Tibial nerve (tissue), 4 donors: ENCODE measurements around the gene UMOD. TPM values are rescaled to one million over a fixed set of nuclear protein-coding genes. Genes with fewer than 3 reads are reported as not detected.

Experiments
- DNase-seq, 2 donors: peaks; one replicate each; pipeline ENCODE4 v3.0.0-alpha.2; 2019; ENCODE audit warnings: low spot score in 2 of 2
- H3K27ac ChIP-seq, 4 donors: fragments of 200-600 bp; sonication (generic) in 3 of 4; one replicate each; pipeline ENCODE4 v1.5.1; 2017 to 2019; ENCODE audit warnings: mild to moderate bottlenecking in 1 of 4
- H3K27me3 ChIP-seq, 2 donors: fragments of 200-600 bp; sonication (generic) in 1 of 2; one replicate each; pipeline versions ENCODE4 v1.5.1 to v1.6.0; 2017 to 2019
- H3K36me3 ChIP-seq, 3 donors: fragments of 200-600 bp; sonication (generic); one replicate each; pipeline ENCODE4 v1.5.1; 2018 to 2019
- H3K4me1 ChIP-seq, 4 donors: fragments of 200-600 bp; sonication (generic) in 3 of 4; one replicate each; pipeline ENCODE4 v1.5.1; 2017 to 2019
- H3K4me3 ChIP-seq, 4 donors: fragments of 200-600 bp; sonication (generic) in 3 of 4; one replicate each; pipeline ENCODE4 v1.5.1; 2017 to 2019; ENCODE audit warnings: mild to moderate bottlenecking in 1 of 4, moderate library complexity in 1 of 4
- H3K9me3 ChIP-seq, 4 donors: fragments of 200-600 bp; sonication (generic) in 3 of 4; one replicate each; pipeline ENCODE4 v1.5.1; 2017 to 2019
- CTCF ChIP-seq, 5 experiments: fragments of 200-600 bp in 3 of 5; fragments of 450-650 bp in 2 of 5; sonication (generic) in 3 of 5; IDR thresholded peaks; one replicate each; pipeline ENCODE4 v1.5.1; 2016 to 2019; ENCODE audit warnings: antibody characterized with exemption in 5 of 5, mild to moderate bottlenecking in 3 of 5, moderate library complexity in 2 of 5
- EP300 ChIP-seq, 2 donors: sonication (generic); formaldehyde crosslinking; IDR thresholded peaks; one replicate each; pipeline ENCODE4 v1.6.1; 2017; ENCODE audit warnings: antibody characterized with exemption in 2 of 2, mild to moderate bottlenecking in 1 of 2
- POLR2A ChIP-seq, 2 donors: fragments of 450-650 bp; IDR thresholded peaks; one replicate each; pipeline ENCODE4 v1.6.1; 2017; ENCODE audit warnings: antibody characterized with exemption in 2 of 2, mild to moderate bottlenecking in 2 of 2, moderate library complexity in 2 of 2
- WGBS, 2 donors: methylation state at CpG; one replicate each; pipeline ENCODE4 v1.1.5; 2018; 5-methylcytosine and 5-hydroxymethylcytosine counted together
- total RNA-seq, 4 donors: library from RNA; depleted of rRNA; stranded (reverse); fragments of >200 nt; gene quantifications; one replicate each; pipeline ENCODE4 v1.1.0, GENCODE V29; 2016

The UMOD gene
- total RNA-seq, 4 donors from 2014 or later, result not detected

- TF ChIP-seq EP300 (IDR thresholded peaks at IDR 0.05) (no peak), POLR2A (IDR thresholded peaks at IDR 0.05) (no peak), CTCF (IDR thresholded peaks at IDR 0.05) (no peak)
- Histone ChIP-seq H3K4me3 (no peak overlapping the region), H3K9me3 (no peaks in the 10 kb centered on the region), H3K27me3 (no peaks in the 10 kb centered on the region), H3K36me3 (no peaks in the 10 kb centered on the region), H3K27ac (no peak overlapping the region), H3K4me1 (no peaks in the 10 kb centered on the region)
- whole genome bisulfite sequencing, 2 donors, result 62 to 66% methylated on average over 7 of the region's 7 CpGs
- DNase-seq, result no peak
Measured at GRCh38 chr16:20397468-20398074, 45.1 kb upstream of the UMOD start.

- H3K4me1 ChIP-seq, result no peaks in the 10 kb centered on the region
- H3K4me3 ChIP-seq, result no peak overlapping the region
- H3K27ac ChIP-seq, result no peak overlapping the region
- TF ChIP-seq EP300 (IDR thresholded peaks at IDR 0.05), result no peak
- TF ChIP-seq CTCF (IDR thresholded peaks at IDR 0.05), result no peak
- TF ChIP-seq POLR2A (IDR thresholded peaks at IDR 0.05), result no peak
- no peaks in the 10 kb centered on the region for H3K27me3 ChIP-seq
- no peak for DNase-seq
- H3K36me3 ChIP-seq, result no peaks in the 10 kb centered on the region
- H3K9me3 ChIP-seq, result no peaks in the 10 kb centered on the region
- 91 to 97% methylated on average over 7 of the region's 7 CpGs for WGBS, 2 donors
Measured at GRCh38 chr16:20396846-20397467, 44.4 kb upstream of the UMOD start.

- H3K36me3 ChIP-seq, result no peaks in the 10 kb centered on the region
- no peaks in the 10 kb centered on the region for H3K4me1 ChIP-seq
- no peaks in the 10 kb centered on the region for H3K9me3 ChIP-seq
- no peak for DNase-seq
- TF ChIP-seq EP300 (IDR thresholded peaks at IDR 0.05) (no peak), CTCF (IDR thresholded peaks at IDR 0.05) (no peak), POLR2A (IDR thresholded peaks at IDR 0.05) (no peak)
- no peak overlapping the region for H3K4me3 ChIP-seq
- no peaks in the 10 kb centered on the region for H3K27me3 ChIP-seq
- H3K27ac ChIP-seq, result no peak overlapping the region
- WGBS, 2 donors, result 73 to 94% methylated on average over 2 of the region's 2 CpGs
Measured at GRCh38 chr16:20395946-20396345, 43.4 kb upstream of the UMOD start.

- Histone ChIP-seq H3K4me3 (no peak overlapping the region), H3K36me3 (no peaks in the 10 kb centered on the region), H3K27ac (peak overlapping the region in 1 of 4 donors; percentile 11), H3K4me1 (no peaks in the 10 kb centered on the region), H3K9me3 (no peaks in the 10 kb centered on the region), H3K27me3 (no peaks in the 10 kb centered on the region)
- WGBS, 2 donors, result 46 to 50% methylated on average over 2 of the region's 2 CpGs
- no peak for DNase-seq
- TF ChIP-seq POLR2A (IDR thresholded peaks at IDR 0.05), result no peak
- no peak for TF ChIP-seq EP300 (IDR thresholded peaks at IDR 0.05)
- no peak for TF ChIP-seq CTCF (IDR thresholded peaks at IDR 0.05)
Measured at GRCh38 chr16:20393801-20394577, 41.5 kb upstream of the UMOD start.

- Histone ChIP-seq H3K9me3 (no peaks in the 10 kb centered on the region), H3K4me3 (no peak overlapping the region), H3K4me1 (peaks cover 0 to 7% (median under 1%) of the 10 kb centered on the region in 4 donors), H3K36me3 (no peaks in the 10 kb centered on the region), H3K27me3 (no peaks in the 10 kb centered on the region), H3K27ac (no peak overlapping the region)
- 86 to 93% methylated on average over 5 of the region's 5 CpGs for WGBS, 2 donors
- TF ChIP-seq POLR2A (IDR thresholded peaks at IDR 0.05) (no peak), CTCF (IDR thresholded peaks at IDR 0.05) (no peak), EP300 (IDR thresholded peaks at IDR 0.05) (no peak)
- DNase-seq, result no peak
Measured at GRCh38 chr16:20391045-20391444, 38.5 kb upstream of the UMOD start.
